GM12865 (cell line): ENCODE data around the gene CREBBP.

Source experiments
- DNase-seq: peaks from one replicate; pipeline ENCODE4 v3.0.0; 2010; ENCODE audit warnings: low read depth
- H3K4me3 ChIP-seq: 2 replicates; pipeline ENCODE4 v1.5.1; 2011; ENCODE audit warnings: mild to moderate bottlenecking, low read depth, low read length, control low read depth
- TF ChIP-seq, protein P1 (sequence below): IDR thresholded peaks from 2 replicates; pipeline ENCODE4 v1.5.1; 2011; ENCODE audit warnings: low read length, control low read depth, low read depth, inconsistent platforms; ENCODE audit not compliant: insufficient read depth; ENCODE audit errors: missing control alignments

Gene CREBBP

DNA sequence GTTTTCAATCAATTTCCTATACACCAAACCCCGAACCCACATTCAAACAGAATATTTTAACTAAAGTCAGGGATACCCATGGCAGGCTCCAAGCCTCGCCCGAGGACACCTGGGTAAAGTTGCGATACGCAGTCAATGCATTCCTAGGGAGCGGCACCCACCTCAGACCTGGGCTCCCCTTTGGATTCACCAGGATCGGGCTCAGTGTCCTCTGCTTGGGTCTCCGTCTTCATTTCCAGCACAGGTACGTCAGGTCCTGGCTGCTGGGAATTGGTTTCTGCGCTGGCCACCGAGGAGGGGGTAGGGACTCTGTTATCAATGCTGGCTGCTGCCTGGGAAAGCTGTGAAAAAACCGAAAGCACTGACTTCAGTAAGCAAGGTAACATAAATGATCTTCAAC is 111.5 kb downstream of the CREBBP start:
- TF ChIP-seq, protein P1, sequence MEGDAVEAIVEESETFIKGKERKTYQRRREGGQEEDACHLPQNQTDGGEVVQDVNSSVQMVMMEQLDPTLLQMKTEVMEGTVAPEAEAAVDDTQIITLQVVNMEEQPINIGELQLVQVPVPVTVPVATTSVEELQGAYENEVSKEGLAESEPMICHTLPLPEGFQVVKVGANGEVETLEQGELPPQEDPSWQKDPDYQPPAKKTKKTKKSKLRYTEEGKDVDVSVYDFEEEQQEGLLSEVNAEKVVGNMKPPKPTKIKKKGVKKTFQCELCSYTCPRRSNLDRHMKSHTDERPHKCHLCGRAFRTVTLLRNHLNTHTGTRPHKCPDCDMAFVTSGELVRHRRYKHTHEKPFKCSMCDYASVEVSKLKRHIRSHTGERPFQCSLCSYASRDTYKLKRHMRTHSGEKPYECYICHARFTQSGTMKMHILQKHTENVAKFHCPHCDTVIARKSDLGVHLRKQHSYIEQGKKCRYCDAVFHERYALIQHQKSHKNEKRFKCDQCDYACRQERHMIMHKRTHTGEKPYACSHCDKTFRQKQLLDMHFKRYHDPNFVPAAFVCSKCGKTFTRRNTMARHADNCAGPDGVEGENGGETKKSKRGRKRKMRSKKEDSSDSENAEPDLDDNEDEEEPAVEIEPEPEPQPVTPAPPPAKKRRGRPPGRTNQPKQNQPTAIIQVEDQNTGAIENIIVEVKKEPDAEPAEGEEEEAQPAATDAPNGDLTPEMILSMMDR, result no peak
- no peak overlapping the region for H3K4me3 ChIP-seq
- no peak for DNase-seq

- no peak overlapping the region for H3K4me3 ChIP-seq
- TF ChIP-seq, protein P1, result no peak
- DNase-seq, result no peak
These were observed 113.1 kb downstream of the CREBBP start for GRCh38 chr16:3767333-3767986.

DNA sequence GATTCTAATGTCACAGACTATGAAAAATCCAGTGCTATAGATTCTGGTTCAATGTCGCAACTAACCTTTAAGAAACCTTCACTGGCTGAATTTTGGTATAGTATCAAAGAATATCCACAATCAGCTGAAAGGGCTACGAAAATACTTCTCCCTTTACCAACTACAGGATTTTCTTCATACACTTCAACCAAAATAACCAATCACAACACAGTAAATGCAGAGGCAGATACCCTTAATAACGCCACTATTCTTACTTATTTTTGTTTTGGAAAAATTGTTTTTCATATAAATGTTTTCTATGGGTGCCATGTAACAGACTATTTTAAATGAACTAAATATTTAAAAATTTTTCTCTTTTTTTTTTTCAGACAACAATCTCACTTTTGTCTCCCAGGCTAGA is 114.3 kb downstream of the CREBBP start:
- DNase-seq, result no peak
- TF ChIP-seq, protein P1, result no peak

DNA sequence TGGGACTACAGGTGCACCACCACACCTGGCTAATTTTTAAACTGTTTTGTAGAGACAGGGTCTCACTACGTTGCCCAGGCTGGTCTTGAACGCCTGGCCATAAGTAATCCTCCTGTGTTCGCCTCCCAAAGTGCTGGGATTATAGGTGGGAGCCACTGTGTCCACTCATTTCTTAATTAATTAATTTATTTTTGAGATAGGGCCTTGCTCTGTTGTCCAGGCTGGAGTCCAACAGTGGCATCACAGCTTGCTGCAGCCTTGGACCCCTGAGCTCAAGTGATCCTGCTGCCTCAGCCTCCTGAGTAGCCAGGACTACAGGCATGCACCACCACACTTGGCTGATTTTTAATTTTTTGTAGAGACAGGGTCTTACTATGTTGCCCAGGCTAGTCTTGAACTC is 116.1 kb downstream of the CREBBP start:
- TF ChIP-seq, protein P1, result no peak
- H3K4me3 ChIP-seq, result no peak overlapping the region
- DNase-seq, result no peak

More for the DNA sequence above, 114.3 kb downstream of the CREBBP start:
- no peak overlapping the region for H3K4me3 ChIP-seq

GRCh38 chr16:3762107-3762750 is 118.3 kb downstream of the CREBBP start:
- no peak for DNase-seq
- TF ChIP-seq, protein P1, result no peak
- no peak overlapping the region for H3K4me3 ChIP-seq

DNA sequence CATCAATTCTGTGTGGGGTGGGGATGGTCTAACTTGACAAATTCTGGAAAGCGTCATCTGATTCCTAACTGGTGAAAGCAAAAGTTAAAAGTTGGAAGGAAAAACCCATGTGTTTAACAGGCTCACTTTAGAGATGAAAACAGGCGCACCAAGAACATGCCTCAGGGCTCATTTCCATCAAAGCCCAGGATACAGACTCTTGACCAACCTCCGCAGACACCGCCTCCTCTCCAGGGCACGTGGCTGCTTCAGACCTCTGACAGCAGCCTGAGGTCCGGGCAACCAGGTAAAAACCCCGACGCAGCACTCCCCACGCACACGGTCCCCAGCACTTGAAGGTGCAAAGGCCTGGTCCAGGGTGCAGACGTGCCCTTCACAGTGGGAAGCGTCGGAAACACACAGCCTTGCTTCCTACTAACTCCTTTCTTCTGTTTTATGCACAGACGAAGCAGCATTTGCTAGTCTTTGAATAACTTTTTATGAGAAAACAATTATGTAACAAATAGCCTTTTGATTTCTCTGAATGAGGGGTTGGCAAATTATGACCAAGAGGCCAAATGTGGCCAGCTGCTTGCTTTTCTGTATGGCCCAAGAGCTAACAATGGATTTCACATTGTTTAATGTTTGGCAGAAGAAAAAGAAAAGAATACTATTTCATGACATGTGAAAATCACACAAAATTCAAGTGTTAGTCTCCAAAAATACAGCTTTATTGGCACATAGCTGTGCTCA is 119.0 kb downstream of the CREBBP start:
- H3K4me3 ChIP-seq, result no peak overlapping the region
- no peak for DNase-seq
- TF ChIP-seq, protein P1, result no peak
